Adrenal gland (tissue), 5 donors: ENCODE data around the gene MEGF11.

Experiments used
- POLR2A ChIP-seq, 2 donors: fragments of 450-650 bp; IDR thresholded peaks; one replicate each; pipeline ENCODE4 v1.6.1; 2017; ENCODE audit warnings: antibody characterized with exemption in 2 of 2, mild to moderate bottlenecking in 2 of 2, moderate library complexity in 1 of 2
- TF ChIP-seq, protein P1 (sequence below), 6 experiments: fragments of 450-650 bp in 4 of 6; fragments of 200-600 bp in 2 of 6; sonication (generic) in 1 of 6; IDR thresholded peaks; 1 replicate in 5 of 6; 2 replicates in 1 of 6; pipeline versions ENCODE4 v1.5.1 to v1.8.0; 2016 to 2021; ENCODE audit warnings: antibody characterized with exemption in 6 of 6, mild to moderate bottlenecking in 2 of 6, moderate library complexity in 1 of 6
- donor health status: DM: no; HTN: no; CAD: no.

DNA sequence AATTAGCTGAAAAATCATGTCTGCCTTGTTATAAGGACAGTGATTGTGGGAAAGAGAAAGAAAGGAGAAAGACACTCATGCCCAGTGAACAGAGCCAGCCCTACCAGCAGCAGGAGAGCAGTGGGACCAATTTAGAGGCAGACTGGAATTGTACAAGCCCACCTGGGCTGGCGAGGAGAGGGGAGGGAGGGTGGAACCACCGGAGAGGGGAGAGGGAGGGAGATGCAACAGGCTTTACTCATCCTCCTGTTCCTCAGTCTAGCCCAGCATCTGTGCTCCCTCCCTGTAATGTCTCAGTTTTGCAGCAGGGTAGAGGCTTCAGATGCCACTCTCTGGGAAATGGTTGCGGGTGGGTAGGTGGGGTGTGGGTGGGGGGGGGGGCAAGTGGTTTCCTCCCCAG lies 329.5 kb downstream of the MEGF11 start:
- TF ChIP-seq, protein P1, sequence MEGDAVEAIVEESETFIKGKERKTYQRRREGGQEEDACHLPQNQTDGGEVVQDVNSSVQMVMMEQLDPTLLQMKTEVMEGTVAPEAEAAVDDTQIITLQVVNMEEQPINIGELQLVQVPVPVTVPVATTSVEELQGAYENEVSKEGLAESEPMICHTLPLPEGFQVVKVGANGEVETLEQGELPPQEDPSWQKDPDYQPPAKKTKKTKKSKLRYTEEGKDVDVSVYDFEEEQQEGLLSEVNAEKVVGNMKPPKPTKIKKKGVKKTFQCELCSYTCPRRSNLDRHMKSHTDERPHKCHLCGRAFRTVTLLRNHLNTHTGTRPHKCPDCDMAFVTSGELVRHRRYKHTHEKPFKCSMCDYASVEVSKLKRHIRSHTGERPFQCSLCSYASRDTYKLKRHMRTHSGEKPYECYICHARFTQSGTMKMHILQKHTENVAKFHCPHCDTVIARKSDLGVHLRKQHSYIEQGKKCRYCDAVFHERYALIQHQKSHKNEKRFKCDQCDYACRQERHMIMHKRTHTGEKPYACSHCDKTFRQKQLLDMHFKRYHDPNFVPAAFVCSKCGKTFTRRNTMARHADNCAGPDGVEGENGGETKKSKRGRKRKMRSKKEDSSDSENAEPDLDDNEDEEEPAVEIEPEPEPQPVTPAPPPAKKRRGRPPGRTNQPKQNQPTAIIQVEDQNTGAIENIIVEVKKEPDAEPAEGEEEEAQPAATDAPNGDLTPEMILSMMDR (IDR thresholded peaks at IDR 0.05) = no peak
- TF ChIP-seq POLR2A (IDR thresholded peaks at IDR 0.05) = no peak
